ENCODE measurements around the gene TMPRSS11B. TPM values are rescaled to one million over a fixed set of nuclear protein-coding genes. Genes with fewer than 3 reads are reported as not detected.

The TMPRSS11B gene, protein sequence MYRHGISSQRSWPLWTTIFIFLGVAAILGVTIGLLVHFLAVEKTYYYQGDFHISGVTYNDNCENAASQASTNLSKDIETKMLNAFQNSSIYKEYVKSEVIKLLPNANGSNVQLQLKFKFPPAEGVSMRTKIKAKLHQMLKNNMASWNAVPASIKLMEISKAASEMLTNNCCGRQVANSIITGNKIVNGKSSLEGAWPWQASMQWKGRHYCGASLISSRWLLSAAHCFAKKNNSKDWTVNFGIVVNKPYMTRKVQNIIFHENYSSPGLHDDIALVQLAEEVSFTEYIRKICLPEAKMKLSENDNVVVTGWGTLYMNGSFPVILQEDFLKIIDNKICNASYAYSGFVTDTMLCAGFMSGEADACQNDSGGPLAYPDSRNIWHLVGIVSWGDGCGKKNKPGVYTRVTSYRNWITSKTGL
- total RNA-seq (2014; rRNA removed): not detected in 2 replicates
- Bru-seq, nascent RNA: percentile 5 among the genes with signal in this experiment
- BruChase-seq, experiment 1, labeled RNA remaining after a 6-hour chase: percentile 32 among the genes with signal in this experiment
- BruChase-seq, experiment 2, labeled RNA remaining after a 2-hour chase: percentile 32 among the genes with signal in this experiment
- long read RNA-seq: 0 reads

DNA sequence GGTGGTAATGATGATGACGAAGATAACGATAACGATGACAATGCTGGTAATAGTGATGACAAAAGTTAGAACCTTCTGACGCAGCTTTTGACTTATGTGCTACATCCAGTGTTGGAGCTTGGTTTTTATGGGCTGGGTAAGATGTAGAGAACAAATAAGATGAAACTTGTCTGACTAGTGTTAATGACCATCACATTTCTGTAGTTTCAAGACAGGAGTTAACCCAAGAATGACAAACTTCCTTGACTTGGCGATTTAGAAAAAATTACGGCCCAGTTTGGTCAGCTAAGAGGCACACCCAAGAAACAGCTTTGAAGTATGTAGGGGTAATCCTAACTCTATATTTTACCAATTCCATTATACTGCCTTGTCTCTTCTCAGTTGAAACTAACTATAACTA is at the start of gene TMPRSS11B:
Gene TMPRSS11B, minus strand, starts transcription at position 101 of the 400 bp plus-strand sequence. CDS start 136 bp downstream, outside the sequence.
- BruUV-seq (replicated peaks): no TSS peak
- TF ChIP-seq, protein P1, sequence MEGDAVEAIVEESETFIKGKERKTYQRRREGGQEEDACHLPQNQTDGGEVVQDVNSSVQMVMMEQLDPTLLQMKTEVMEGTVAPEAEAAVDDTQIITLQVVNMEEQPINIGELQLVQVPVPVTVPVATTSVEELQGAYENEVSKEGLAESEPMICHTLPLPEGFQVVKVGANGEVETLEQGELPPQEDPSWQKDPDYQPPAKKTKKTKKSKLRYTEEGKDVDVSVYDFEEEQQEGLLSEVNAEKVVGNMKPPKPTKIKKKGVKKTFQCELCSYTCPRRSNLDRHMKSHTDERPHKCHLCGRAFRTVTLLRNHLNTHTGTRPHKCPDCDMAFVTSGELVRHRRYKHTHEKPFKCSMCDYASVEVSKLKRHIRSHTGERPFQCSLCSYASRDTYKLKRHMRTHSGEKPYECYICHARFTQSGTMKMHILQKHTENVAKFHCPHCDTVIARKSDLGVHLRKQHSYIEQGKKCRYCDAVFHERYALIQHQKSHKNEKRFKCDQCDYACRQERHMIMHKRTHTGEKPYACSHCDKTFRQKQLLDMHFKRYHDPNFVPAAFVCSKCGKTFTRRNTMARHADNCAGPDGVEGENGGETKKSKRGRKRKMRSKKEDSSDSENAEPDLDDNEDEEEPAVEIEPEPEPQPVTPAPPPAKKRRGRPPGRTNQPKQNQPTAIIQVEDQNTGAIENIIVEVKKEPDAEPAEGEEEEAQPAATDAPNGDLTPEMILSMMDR (conservative IDR thresholded peaks at IDR 0.05; ENCODE audit: low read depth, low read length): no peak
- TF ChIP-seq EZH2phosphoT487 (IDR thresholded peaks at IDR 0.05; ENCODE audit: borderline replicate concordance, low read length) (no peak), EZH2 (IDR thresholded peaks at IDR 0.05; ENCODE audit: low read length, unreplicated experiment) (no peak)
- intact Hi-C loops (cut with micrococcal nuclease): no loop called here
- ATAC-seq (no peak), DNase-seq (no peak)
- H3F3A ChIP-seq (ENCODE audit: low read length, unreplicated experiment): no peaks in the 10 kb centered on the region
- no peak within 1 kb of the TSS for H3K27ac ChIP-seq (ENCODE audit: low read length)
- H3K9me2 ChIP-seq (replicated peaks; ENCODE audit: low read length): no peaks in the 10 kb centered on the region
- no peaks in the 10 kb centered on the region for H3K79me2 ChIP-seq (ENCODE audit: low read length)
- no peaks in the 10 kb centered on the region for H3K36me3 ChIP-seq (ENCODE audit: low read depth, low read length)
- no peak within 1 kb of the TSS for H3K9ac ChIP-seq (ENCODE audit: low read length)
- no peaks in the 10 kb centered on the region for H3K27me3 ChIP-seq (ENCODE audit: low read length)
- CTCF ChIA-PET: no interaction called here
- H2AFZ ChIP-seq (ENCODE audit: low read length): no peak within 1 kb of the TSS
- no peaks in the 10 kb centered on the region for H4K20me1 ChIP-seq (ENCODE audit: low read length)
- no peak within 1 kb of the TSS for H3K4me2 ChIP-seq (ENCODE audit: low read length)
- H3K9me3 ChIP-seq (ENCODE audit: low read length): no peaks in the 10 kb centered on the region
- no peak within 1 kb of the TSS for H3K4me3 ChIP-seq (ENCODE audit: low read length)
- H3K4me1 ChIP-seq (ENCODE audit: insufficient read depth, low read length): no peaks in the 10 kb centered on the region
- POLR2A ChIA-PET (ENCODE audit: unreplicated experiment): no interaction called here

DNA sequence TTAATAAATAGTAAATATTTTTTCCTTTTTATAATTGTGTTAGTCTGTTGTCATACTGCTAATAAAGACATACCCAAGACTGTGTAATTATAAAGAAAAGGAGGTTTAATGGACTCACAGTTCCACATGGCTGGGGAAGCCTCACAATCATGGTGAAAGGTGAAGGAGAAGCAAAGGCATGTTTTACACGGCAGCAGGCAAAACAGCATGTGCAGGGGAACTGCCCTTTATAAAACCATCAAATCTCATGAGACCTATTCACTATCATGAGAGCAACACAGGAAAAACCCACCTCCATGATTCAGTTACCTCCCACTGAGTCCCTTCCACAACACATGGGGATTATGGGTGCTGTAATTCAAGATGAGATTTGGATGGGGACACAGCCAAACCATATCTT is 45.8 kb upstream of the TMPRSS11B start:
- no peaks in the 10 kb centered on the region for H3K27me3 ChIP-seq (ENCODE audit: low read length)
- no peak for ATAC-seq
- TF ChIP-seq EZH2phosphoT487 (IDR thresholded peaks at IDR 0.05; ENCODE audit: borderline replicate concordance, low read length) (no peak), EZH2 (IDR thresholded peaks at IDR 0.05; ENCODE audit: low read length, unreplicated experiment) (no peak)
- TF ChIP-seq, protein P1 (conservative IDR thresholded peaks at IDR 0.05; ENCODE audit: low read depth, low read length): no peak
- DNase-seq: no peak
- no peaks in the 10 kb centered on the region for H3F3A ChIP-seq (ENCODE audit: low read length, unreplicated experiment)
- no peak overlapping the region for H3K27ac ChIP-seq (ENCODE audit: low read length)
- no peaks in the 10 kb centered on the region for H3K4me1 ChIP-seq (ENCODE audit: insufficient read depth, low read length)
- H3K79me2 ChIP-seq (ENCODE audit: low read length): no peaks in the 10 kb centered on the region
- no peak overlapping the region for H3K4me2 ChIP-seq (ENCODE audit: low read length)
- POLR2A ChIA-PET (ENCODE audit: unreplicated experiment): no interaction called here
- intact Hi-C loops (cut with micrococcal nuclease): no loop called here
- CTCF ChIA-PET: no interaction called here
- BruUV-seq (replicated peaks): no TSS peak
- no peak overlapping the region for H2AFZ ChIP-seq (ENCODE audit: low read length)
- no peaks in the 10 kb centered on the region for H4K20me1 ChIP-seq (ENCODE audit: low read length)
- no peak overlapping the region for H3K9ac ChIP-seq (ENCODE audit: low read length)
- H3K36me3 ChIP-seq (ENCODE audit: low read depth, low read length): no peaks in the 10 kb centered on the region
- no peaks in the 10 kb centered on the region for H3K9me3 ChIP-seq (ENCODE audit: low read length)
- H3K4me3 ChIP-seq (ENCODE audit: low read length): no peak overlapping the region
- H3K9me2 ChIP-seq (replicated peaks; ENCODE audit: low read length): no peaks in the 10 kb centered on the region

DNA sequence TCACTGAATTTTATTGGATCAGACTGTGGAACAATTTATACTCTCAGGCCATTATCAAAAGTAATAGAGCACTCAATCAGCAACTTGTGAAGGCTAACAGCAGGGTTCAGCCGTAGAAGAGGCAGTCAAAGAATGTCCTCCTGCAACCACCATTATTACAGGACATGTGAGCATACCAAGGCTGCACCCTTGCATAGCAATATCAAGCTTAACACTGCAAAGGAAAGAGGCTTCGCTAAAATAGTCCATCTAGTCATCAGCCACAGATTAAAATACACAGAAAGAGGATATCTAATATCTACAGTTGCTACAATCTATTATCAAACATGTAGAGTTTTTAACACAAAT is 42.9 kb upstream of the TMPRSS11B start:
- no peaks in the 10 kb centered on the region for H3K9me2 ChIP-seq (replicated peaks; ENCODE audit: low read length)
- H3K27ac ChIP-seq (ENCODE audit: low read length): no peak overlapping the region
- intact Hi-C loops (cut with micrococcal nuclease): no loop called here
- no peak for ATAC-seq
- peaks cover 5% of the 10 kb centered on the region; the same call in 1 of the 2 replicates for H3K4me1 ChIP-seq (ENCODE audit: insufficient read depth, low read length)
- H3K79me2 ChIP-seq (ENCODE audit: low read length): no peaks in the 10 kb centered on the region
- H3K9me3 ChIP-seq (ENCODE audit: low read length): no peaks in the 10 kb centered on the region
- ChIA-PET CTCF (no interaction called here), POLR2A (ENCODE audit: unreplicated experiment) (no interaction called here)
- peak overlapping the region; percentile 45 for H3K4me2 ChIP-seq (ENCODE audit: low read length)
- no peaks in the 10 kb centered on the region for H3F3A ChIP-seq (ENCODE audit: low read length, unreplicated experiment)
- DNase-seq: no peak
- BruUV-seq (replicated peaks): no TSS peak
- no peaks in the 10 kb centered on the region for H3K27me3 ChIP-seq (ENCODE audit: low read length)
- no peak for TF ChIP-seq EZH2 (IDR thresholded peaks at IDR 0.05; ENCODE audit: low read length, unreplicated experiment)
- TF ChIP-seq, protein P1 (conservative IDR thresholded peaks at IDR 0.05; ENCODE audit: low read depth, low read length): no peak
- no peak for TF ChIP-seq EZH2phosphoT487 (IDR thresholded peaks at IDR 0.05; ENCODE audit: borderline replicate concordance, low read length)
- H3K36me3 ChIP-seq (ENCODE audit: low read depth, low read length): no peaks in the 10 kb centered on the region
- no peaks in the 10 kb centered on the region for H4K20me1 ChIP-seq (ENCODE audit: low read length)
- H3K4me3 ChIP-seq (ENCODE audit: low read length): peak overlapping the region; percentile 34; the same call in 1 of the 2 replicates
- H3K9ac ChIP-seq (ENCODE audit: low read length): no peak overlapping the region
- H2AFZ ChIP-seq (ENCODE audit: low read length): peak overlapping the region; percentile 51

Measured in PC-3 (cell line).